ENCODE results near the gene BASP1. TPM values are rescaled to one million over a fixed set of nuclear protein-coding genes. Genes with fewer than 3 reads are reported as not detected.

Gene BASP1
- 10 to 100 TPM; 76.6 to 97.1 (median 84.1) TPM for polyA plus RNA-seq (ENCODE audit: insufficient read length in 3 of 3)
- long read RNA-seq, donor 1, transcript BASP1-201 (2 exons, 1,878 nt): major isoform, 39 of 39 reads
- long read RNA-seq, donor 1, partial matches to known transcripts: 0 of 39 reads
- long read RNA-seq, donor 1, other reads (novel, unspliced or antisense): 0 of 39 reads
- long read RNA-seq, donor 2, transcript BASP1-201 (2 exons, 1,878 nt): major isoform, 38 of 38 reads
- long read RNA-seq, donor 2, partial matches to known transcripts: 0 of 38 reads
- long read RNA-seq, donor 2, other reads (novel, unspliced or antisense): 0 of 38 reads
- long read RNA-seq, donor 3, transcript BASP1-201 (2 exons, 1,878 nt): major isoform, 44 of 136 reads
- long read RNA-seq, donor 3, partial matches to known transcripts: 92 of 136 reads
- long read RNA-seq, donor 3, other reads (novel, unspliced or antisense): 0 of 136 reads
- long read RNA-seq, donor 4, transcript BASP1-201 (2 exons, 1,878 nt): major isoform, 42 of 43 reads
- long read RNA-seq, donor 4, partial matches to known transcripts: 0 of 43 reads
- long read RNA-seq, donor 4, other reads (novel, unspliced or antisense): 0 of 43 reads
- long read RNA-seq, donor 5, transcript BASP1-201 (2 exons, 1,878 nt): major isoform, 15 of 71 reads
- long read RNA-seq, donor 5, partial matches to known transcripts: 56 of 71 reads
- long read RNA-seq, donor 5, other reads (novel, unspliced or antisense): 0 of 71 reads
- long read RNA-seq, donor 6, transcript BASP1-201 (2 exons, 1,878 nt): major isoform, 21 of 73 reads
- long read RNA-seq, donor 6, partial matches to known transcripts: 52 of 73 reads
- long read RNA-seq, donor 6, other reads (novel, unspliced or antisense): 0 of 73 reads
- long read RNA-seq, donor 7, transcript BASP1-201 (2 exons, 1,878 nt): major isoform, 48 of 48 reads
- long read RNA-seq, donor 7, partial matches to known transcripts: 0 of 48 reads
- long read RNA-seq, donor 7, other reads (novel, unspliced or antisense): 0 of 48 reads
- long read RNA-seq, donor 8, transcript BASP1-201 (2 exons, 1,878 nt): major isoform, 17 of 17 reads
- long read RNA-seq, donor 8, partial matches to known transcripts: 0 of 17 reads
- long read RNA-seq, donor 8, other reads (novel, unspliced or antisense): 0 of 17 reads
- long read RNA-seq, donor 9, transcript BASP1-201 (2 exons, 1,878 nt): major isoform, 48 of 48 reads
- long read RNA-seq, donor 9, partial matches to known transcripts: 0 of 48 reads
- long read RNA-seq, donor 9, other reads (novel, unspliced or antisense): 0 of 48 reads
- long read RNA-seq, donor 10, transcript BASP1-201 (2 exons, 1,878 nt): major isoform, 34 of 34 reads
- long read RNA-seq, donor 10, partial matches to known transcripts: 0 of 34 reads
- long read RNA-seq, donor 10, other reads (novel, unspliced or antisense): 0 of 34 reads
- long read RNA-seq, donor 11, transcript BASP1-201 (2 exons, 1,878 nt): major isoform, 30 of 30 reads
- long read RNA-seq, donor 11, partial matches to known transcripts: 0 of 30 reads
- long read RNA-seq, donor 11, other reads (novel, unspliced or antisense): 0 of 30 reads
- long read RNA-seq, donor 12, transcript BASP1-201 (2 exons, 1,878 nt): major isoform, 47 of 119 reads
- long read RNA-seq, donor 12, partial matches to known transcripts: 72 of 119 reads
- long read RNA-seq, donor 12, other reads (novel, unspliced or antisense): 0 of 119 reads
- long read RNA-seq, donor 13, transcript BASP1-201 (2 exons, 1,878 nt): major isoform, 31 of 31 reads
- long read RNA-seq, donor 13, partial matches to known transcripts: 0 of 31 reads
- long read RNA-seq, donor 13, other reads (novel, unspliced or antisense): 0 of 31 reads
- long read RNA-seq, donor 14, transcript BASP1-201 (2 exons, 1,878 nt): major isoform, 71 of 72 reads
- long read RNA-seq, donor 14, partial matches to known transcripts: 0 of 72 reads
- long read RNA-seq, donor 14, other reads (novel, unspliced or antisense): 0 of 72 reads
- long read RNA-seq, donor 15, transcript BASP1-201 (2 exons, 1,878 nt): major isoform, 43 of 43 reads
- long read RNA-seq, donor 15, partial matches to known transcripts: 0 of 43 reads
- long read RNA-seq, donor 15, other reads (novel, unspliced or antisense): 0 of 43 reads
- long read RNA-seq, donor 16, transcript BASP1-201 (2 exons, 1,878 nt): major isoform, 42 of 42 reads
- long read RNA-seq, donor 16, partial matches to known transcripts: 0 of 42 reads
- long read RNA-seq, donor 16, other reads (novel, unspliced or antisense): 0 of 42 reads

- DNase-seq: peak; percentile 83
Measured at GRCh38 chr5:17217493-17218352, at the start of gene BASP1. Gene BASP1 (plus strand): TSS chr5:17217631. CDS start chr5:17275217, 57,586 bp downstream.

- peak; percentile 68 for DNase-seq
Measured at GRCh38 chr5:17169507-17169906, 47.9 kb upstream of the BASP1 start.

GRCh38 chr5:17172791-17173190 lies 44.6 kb upstream of the BASP1 start:
- no peak for DNase-seq

- no peak for DNase-seq
Measured at GRCh38 chr5:17174965-17175364, 42.5 kb upstream of the BASP1 start.

- DNase-seq: no peak
Measured at GRCh38 chr5:17177501-17178372, 39.7 kb upstream of the BASP1 start.

- no peak for DNase-seq
Measured at GRCh38 chr5:17178373-17178675, 39.1 kb upstream of the BASP1 start.

- DNase-seq: no peak
Measured at GRCh38 chr5:17180330-17180843, 37.0 kb upstream of the BASP1 start.

- no peak for DNase-seq
Measured at GRCh38 chr5:17180864-17181723, 36.3 kb upstream of the BASP1 start.

- DNase-seq: no peak
Measured at GRCh38 chr5:17182494-17182893, 34.9 kb upstream of the BASP1 start.

- DNase-seq: no peak
Measured at GRCh38 chr5:17182981-17183380, 34.5 kb upstream of the BASP1 start.

GRCh38 chr5:17183831-17184230 lies 33.6 kb upstream of the BASP1 start:
- no peak for DNase-seq

GRCh38 chr5:17184588-17184987 lies 32.8 kb upstream of the BASP1 start:
- DNase-seq: no peak

GRCh38 chr5:17185349-17185748 lies 32.1 kb upstream of the BASP1 start:
- no peak for DNase-seq

- DNase-seq: no peak
Measured at GRCh38 chr5:17185773-17186172, 31.7 kb upstream of the BASP1 start.

GRCh38 chr5:17186256-17186655 lies 31.2 kb upstream of the BASP1 start:
- DNase-seq: no peak

- DNase-seq: no peak
Measured at GRCh38 chr5:17187011-17187785, 30.2 kb upstream of the BASP1 start.
